ENCODE data around the gene KIF2C. TPM values are rescaled to one million over a fixed set of nuclear protein-coding genes. Genes with fewer than 3 reads are reported as not detected.

KIF2C gene
- total and polyA plus RNA-seq, 9 of the 15 experiments (the other 6 are each of a cell fraction or from before 2014, with no cell fraction given) = 84.9 to 226 (median 169) TPM

- no peak for TF ChIP-seq ZC3H11A (IDR thresholded peaks at IDR 0.05; ENCODE audit: low read depth, low read length)
- TF ChIP-seq TCF15 (CRISPR knock-in tag; IDR thresholded peaks at IDR 0.05) = no peak
- no peak for TF ChIP-seq MTA2 (IDR thresholded peaks at IDR 0.05; ENCODE audit: low read depth)
- no peak for TF ChIP-seq MNT (conservative IDR thresholded peaks at IDR 0.05)
- TF ChIP-seq EWSR1 (IDR thresholded peaks at IDR 0.05; ENCODE audit: borderline replicate concordance, low read depth, partially characterized antibody) = no peak
- no peak for TF ChIP-seq ZEB2 (IDR thresholded peaks at IDR 0.05)
- TF ChIP-seq THAP12 (CRISPR knock-in tag; IDR thresholded peaks at IDR 0.05) = no peak
- no peak for TF ChIP-seq SAP30 (IDR thresholded peaks at IDR 0.05; ENCODE audit: borderline replicate concordance, insufficient read depth, low read depth, low read length, poor library complexity, severe bottlenecking)
- no peak for TF ChIP-seq LEF1 (IDR thresholded peaks at IDR 0.05)
- TF ChIP-seq MYBL2 (IDR thresholded peaks at IDR 0.05; ENCODE audit: low read depth) = no peak
- TF ChIP-seq MYBL2 (CRISPR knock-in tag; IDR thresholded peaks at IDR 0.05; ENCODE audit: borderline replicate concordance) = no peak
- no peak for TF ChIP-seq LCOR (CRISPR knock-in tag; IDR thresholded peaks at IDR 0.05)
- TF ChIP-seq ZNF134 (CRISPR knock-in tag; conservative IDR thresholded peaks at IDR 0.05) = no peak
- TF ChIP-seq ZMIZ1 (IDR thresholded peaks at IDR 0.05; ENCODE audit: low read depth in 2 of 2, low read length in 2 of 2) = no peak
- TF ChIP-seq NELFE (IDR thresholded peaks at IDR 0.05; ENCODE audit: insufficient read depth, insufficient read length) = no peak
- no peak for TF ChIP-seq ZNF512 (tag; IDR thresholded peaks at IDR 0.05)
- TF ChIP-seq ETV6 (IDR thresholded peaks at IDR 0.05; ENCODE audit: borderline replicate concordance in 1 of 2, low read depth in 2 of 2, low read length in 1 of 2) = no peak
- no peak for TF ChIP-seq ETV6 (CRISPR knock-in tag; IDR thresholded peaks at IDR 0.05; ENCODE audit: borderline replicate concordance)
Measured at GRCh38 chr1:44802306-44803061, 62.8 kb downstream of the KIF2C start (continued).

Measured in K562 (cell line).